HG02759 (cell line): ENCODE measurements around the gene FGF14.

ENCODE experiments used
- ATAC-seq: cut with Tn5 transposase; IDR thresholded peaks from one replicate; pipeline ENCODE4 v1.9.1; 2021; ENCODE audit warnings: mild to moderate bottlenecking, moderate library complexity; ENCODE audit not compliant: unreplicated experiment

FGF14 gene

DNA sequence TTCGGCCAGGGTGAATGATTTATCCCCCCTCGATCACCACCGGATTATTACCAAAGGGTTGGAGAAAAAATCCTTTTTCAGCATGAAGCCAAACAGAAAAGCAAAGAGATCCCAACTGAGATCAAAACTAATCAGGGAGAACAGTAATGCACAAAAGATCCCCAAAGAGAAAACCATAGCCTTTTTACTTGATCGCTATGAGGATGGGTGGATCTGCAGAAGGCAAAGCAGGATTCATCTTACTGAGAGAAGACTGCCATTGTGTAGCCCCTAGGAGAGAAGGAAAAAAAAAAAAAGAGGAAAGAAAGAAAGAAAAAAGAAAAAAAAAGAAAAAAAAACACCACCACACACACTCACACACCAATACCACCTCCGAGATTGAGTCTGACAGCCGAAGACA, at the start of gene FGF14:
TSS of gene FGF14 (minus strand) at position 283 of the 400 bp plus-strand sequence.
- no peak for ATAC-seq

DNA sequence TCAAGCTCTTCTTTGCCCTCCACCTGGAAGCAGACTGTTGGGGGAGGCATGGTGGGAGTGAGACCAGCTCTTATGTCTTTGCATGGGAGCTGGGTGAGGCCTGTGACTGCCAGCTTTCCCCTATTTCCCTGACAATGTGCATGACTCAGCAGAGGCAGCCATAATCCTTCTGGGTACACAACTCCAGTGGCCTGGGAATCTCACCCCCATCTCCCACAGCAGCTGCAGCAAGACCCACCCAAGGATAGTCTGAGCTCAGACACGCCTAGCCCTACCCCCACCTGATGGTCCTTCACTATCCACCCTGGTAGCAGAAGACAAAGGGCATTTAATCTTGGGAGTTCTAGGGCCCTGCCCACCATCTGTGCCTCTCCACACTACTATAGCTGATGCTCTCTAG, 41.4 kb upstream of the FGF14 start:
- ATAC-seq, result no peak

DNA sequence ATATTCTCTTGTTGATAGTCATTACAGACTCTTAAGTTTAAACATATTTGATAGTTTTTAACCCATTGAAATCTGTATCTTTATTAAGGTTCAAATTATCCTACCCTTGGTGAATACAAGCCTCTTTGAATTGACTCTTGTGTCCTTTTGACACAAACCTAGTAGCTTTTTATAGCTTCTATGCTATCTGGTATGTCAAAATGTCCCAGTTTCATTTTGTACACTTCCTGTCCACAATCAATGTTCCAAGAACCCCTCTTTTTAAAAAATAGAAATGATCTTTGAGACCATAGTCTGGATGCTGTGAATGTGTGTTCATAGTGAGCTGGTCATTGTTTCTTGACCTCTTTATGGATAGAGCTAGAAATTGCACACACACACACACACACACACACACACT, 39.2 kb upstream of the FGF14 start:
- peak; percentile 40 for ATAC-seq

DNA sequence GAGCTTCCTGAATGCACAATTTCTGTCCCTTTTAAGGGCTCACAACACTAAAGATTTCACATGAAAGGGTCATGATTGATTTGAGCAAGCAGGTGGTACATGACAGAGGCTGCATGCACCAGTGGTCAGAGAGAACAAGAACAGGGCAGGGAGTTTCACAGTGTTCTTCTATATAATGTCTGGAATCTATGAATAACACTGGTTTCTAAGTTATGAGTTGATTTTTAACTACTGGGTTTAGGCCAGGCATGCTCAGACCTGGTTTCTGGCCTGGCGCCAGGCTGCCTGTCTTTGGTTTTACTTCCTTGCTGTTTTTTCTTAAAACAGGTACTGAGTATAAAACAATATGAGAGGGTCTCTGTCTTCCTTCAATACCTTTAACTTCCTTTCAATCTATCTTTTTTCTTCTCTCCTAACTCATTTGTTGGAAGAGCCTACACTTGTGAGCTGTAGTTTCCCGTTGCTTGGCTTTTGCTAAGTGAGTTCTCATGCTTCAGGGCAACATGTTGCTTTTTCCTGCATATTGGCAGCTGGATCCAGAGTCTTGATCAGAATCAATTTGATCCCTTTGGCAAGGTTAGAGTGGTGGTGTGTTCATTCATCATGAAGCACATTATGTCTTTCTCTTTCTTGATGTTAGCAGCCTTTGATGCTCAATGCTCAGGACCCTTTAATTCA, 38.5 kb upstream of the FGF14 start:
- ATAC-seq, result peak; percentile 62

DNA sequence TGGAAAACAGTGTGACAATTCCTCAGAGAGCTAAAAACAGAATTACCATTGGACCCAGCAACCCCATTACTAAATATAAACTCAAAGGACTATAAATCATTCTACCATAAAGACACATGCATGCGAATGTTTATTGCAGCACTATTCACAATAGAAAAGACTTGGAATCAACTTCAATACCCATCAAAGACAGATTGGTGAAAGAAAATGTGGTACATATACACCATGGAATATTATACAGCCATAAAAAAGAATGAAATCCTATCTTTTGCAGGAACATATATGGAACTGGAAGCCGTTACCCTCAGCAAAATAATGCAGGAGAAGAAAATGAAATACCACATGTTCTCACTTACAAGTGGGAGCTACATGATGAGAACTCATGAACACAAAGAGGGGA, 20.8 kb upstream of the FGF14 start:
- no peak for ATAC-seq

DNA sequence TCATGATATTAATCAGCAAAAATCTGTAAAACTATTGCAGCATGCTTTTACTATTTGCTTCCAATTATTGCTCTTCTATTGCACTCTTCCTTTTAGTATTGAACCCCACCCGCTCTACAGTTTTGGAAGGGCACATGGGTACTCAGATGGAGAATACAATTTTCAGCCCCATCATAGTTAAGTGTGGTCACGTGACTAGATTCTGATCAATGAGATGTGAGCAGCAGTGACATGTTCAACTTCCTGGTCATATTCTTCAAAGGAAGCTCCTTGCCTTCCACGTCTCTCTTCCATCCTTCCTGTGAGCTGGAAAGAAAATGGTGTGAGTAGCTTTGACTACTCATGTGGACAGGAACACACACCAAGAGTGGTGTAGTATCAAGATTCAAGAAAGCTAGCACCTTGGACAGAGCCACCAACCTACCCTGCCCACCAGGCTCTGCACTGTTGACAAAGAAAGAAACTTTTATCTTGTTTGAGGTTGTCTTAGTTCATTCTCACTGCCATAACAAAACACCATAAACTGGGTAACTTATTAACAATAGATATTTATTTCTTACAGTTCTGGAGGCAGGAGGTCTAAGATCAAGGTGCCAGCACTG, 3.8 kb upstream of the FGF14 start:
- no peak for ATAC-seq

DNA sequence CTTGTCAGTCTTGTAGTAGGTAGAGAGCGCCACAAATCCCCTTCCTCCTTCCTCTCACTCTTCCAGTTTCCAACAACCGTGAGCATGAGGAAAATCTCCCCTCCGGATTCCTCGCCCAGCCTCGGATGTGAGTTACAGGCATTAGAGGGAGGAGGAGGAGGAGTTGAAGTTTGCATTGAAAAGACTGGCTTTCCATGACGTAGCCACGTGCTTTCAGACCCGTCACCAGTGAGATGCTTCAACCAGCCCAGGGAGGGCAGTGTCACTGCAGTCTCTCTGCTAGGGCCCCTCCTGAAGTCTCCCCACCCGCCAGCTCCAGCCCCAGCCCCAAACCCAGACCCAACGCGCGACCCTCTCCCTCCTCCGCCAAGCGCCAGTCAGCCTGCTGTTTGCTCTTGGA, 442 bp upstream of the FGF14 start:
- ATAC-seq, result peak; percentile 65

DNA sequence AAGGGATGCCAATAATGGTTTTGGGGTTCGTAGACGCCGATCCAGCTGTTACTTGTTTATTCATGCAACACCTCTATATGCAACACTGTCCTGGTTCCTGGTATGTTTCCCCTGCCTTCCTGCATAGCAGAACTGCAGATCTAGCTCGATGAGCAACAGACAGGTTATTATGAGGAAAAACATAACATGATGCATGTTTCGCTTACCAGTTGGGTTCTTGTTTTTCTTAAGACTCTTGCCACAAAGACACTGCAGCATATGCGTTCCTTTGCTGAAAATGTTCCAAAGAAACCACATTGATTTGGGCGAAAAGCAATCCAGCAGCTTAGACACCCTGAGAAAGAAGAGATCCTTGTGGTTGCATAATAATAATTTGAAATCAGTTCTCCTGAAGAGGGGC, 583 bp downstream of the FGF14 start:
- no peak for ATAC-seq

DNA sequence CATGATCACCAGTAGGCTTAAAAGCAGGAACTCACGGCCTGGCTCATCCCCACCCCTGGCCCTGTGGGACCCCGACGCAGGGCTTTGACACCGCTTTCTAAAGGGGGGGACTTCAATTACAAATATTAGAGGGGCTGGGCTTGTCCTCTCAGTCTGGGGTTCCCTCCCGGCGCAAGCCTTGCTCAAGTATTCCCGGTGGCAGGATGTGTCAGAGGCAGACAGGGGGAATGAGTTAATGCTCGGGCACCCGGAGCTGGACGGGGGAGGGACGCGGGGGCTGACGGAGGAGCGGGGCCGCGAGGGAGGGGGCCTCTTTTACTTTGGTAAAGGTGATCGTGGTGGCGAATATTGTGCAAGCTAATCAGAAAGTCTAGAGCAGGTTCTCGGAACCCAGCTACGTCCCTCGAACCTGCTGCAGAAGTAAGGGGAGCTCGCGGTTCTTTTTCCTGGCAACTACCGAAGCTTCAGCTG, 1.1 kb downstream of the FGF14 start:
- ATAC-seq, result peak; percentile 1

DNA sequence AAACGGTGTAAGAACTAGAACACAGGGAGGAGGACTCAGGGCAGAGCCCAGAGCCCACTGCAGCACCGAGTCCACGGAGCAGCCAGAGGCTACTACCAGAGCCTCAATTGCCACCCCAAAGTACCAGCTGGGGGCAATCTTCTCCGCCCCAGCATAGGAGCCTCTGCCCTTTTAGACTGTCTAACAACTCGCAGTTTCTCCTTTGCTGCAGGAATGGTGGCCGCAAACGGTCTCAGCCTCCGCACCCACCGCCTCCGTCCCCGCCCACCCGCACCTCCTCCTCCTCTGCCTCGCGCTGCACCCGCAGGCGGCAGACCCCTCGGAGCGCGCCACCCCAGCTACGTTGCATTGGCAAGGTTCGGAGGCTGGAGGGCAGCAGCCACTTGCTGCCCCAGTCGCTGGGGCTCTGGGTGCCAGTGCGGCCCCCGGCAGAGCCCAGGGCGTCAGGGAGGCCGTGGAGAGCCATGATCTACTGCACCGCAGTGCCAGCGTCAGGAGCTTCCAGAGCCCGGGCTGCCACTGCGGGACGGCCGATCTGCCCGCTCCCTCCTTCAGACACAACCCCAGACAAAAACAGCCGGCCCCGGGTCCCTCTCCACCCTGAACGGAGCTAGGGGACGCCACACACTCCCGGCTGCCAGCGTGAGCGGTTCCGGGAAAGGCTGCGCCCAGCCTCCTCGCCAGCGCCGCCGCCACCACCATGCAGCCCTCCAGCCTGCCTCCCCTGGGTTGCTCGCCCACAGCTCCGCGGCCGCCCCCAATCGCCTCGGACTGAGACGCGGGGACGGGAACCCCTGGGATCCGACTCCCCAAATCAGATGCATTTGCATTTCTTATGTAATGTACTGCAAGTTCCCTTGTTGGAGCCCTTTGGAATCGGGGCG, 1.8 kb downstream of the FGF14 start:
- ATAC-seq, result peak; percentile 52

DNA sequence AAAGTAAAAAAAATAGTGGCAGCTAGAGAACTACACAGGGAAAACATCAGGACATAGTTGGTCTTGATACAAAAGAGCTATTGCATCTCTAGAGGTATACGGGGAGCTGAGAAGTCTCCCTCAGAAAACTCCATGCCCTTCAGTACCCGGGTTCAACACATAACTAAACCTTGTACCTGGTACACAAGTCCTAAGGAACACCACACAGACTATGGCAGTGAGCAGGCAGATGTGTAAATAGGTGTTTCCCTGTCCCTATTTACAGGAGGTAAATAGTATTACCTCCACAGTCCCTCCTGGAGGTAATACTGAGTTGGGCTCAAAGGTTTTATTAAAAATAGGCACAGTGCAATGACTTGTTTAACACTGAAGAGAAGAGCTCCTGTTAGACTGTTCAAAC, 5.9 kb downstream of the FGF14 start:
- no peak for ATAC-seq

DNA sequence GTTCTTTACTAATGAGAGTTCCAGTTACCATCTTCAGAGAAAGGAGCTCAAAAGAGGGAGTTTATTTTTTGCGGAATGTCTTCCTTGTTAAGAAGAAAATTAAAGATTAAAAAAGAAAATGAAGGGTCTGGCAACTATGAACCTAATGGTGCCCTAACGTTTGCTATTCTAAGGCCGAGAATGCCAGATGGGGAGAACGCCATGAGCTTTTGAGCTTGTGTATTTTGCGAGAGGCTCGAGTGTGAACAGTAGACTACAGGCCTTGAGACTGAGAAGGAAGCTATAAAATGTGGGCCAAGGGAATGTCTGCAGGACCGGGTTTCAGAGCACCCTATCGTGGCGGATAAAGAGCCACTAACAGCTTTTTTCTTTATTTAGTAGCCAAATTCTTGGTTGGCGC, 6.7 kb downstream of the FGF14 start:
- no peak for ATAC-seq

DNA sequence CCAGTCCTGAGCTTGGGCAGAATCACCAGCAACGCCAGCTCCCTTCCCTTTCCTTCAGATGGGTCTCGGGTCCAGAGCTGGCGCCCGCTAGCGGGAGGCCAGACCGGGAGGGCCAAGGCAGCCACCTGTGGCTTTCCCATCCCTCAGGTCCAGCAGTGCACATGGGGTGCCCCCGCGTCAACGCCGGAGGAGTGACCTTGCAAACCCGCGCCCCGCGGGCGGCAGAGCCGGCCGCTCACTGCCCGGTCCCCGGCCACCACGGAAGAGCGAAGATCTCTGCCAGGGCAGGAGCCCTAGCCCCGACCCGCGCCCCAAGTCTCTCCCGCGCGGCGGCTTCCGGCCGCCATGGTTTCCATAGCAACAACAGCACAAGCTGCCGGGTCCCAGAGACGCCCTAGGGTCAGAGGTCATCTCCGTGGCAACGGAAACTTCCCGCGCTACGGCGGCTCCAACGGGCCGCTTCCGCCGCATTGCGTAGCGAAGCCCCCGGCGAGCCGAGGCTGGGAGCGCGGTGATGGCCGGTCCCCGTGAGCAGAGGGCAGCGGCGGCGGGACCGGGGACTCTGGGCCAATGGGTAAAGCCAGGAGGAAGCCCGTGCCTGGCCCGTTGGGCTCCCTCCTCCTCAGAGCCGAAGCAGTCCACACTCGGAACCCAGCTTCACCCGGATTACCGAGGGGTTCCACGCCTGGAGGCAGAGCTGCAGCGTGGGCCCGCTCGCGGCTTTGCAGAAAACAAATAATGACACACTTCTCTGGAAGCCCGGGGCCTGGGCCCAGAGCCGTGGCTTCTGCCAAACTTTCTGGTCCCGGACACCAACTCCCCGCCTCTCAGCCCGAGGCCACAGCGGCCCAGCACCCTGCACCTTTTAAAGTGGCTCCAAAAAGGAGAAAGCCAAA, 7.4 kb downstream of the FGF14 start:
- peak; percentile 95 for ATAC-seq

DNA sequence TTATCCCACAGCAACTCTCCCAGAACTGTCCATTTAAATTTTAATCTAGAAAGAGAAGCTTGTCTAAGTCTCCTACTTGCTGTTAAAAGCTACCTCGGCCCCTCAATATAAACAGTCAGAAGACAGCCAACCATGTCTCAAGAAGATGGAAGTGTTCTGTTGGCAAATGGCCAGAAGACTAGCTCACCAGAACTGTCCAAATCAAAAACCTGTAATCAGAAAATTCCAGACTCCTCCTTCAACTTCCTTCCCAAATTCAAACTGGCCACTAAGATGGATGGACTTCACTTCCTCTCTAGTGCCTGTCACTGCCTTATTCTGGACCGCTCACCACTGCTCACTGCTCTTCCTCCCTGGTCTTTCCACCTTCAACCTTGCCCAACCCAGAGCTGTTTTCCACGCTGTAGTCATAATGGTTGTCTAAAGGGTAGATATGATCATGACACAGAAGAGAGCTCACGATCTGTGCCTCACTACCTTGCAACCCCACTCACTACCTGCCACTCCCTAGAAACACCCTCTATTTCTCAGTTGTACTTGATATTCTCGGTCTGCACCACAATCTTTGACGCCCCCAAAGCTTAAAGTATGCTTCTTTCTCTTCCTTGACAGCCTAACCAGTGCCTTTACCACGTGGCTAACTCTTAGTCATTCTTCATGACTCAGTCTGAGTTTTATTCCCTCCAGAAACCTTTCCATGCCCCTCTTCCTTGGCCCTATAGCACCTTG, 9.2 kb downstream of the FGF14 start:
- no peak for ATAC-seq

DNA sequence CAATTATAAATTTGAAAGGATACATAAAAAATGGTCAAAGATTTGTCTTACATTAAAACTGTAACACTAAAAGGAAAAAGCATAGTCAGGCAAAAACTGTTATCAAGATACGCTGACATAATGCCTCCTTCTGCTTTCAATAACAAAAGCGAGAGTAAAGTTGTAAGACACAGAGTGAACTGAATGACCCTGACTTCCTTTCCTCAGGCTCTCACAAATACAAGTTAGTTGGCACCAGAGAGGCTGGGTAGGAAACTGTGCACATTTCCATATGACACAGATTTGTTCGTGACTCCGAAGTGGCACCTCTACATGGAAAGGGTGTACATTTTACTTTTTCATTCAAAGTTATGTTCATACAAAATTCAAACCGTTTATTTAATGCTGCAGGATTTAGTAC, 15.4 kb downstream of the FGF14 start:
- ATAC-seq, result no peak

DNA sequence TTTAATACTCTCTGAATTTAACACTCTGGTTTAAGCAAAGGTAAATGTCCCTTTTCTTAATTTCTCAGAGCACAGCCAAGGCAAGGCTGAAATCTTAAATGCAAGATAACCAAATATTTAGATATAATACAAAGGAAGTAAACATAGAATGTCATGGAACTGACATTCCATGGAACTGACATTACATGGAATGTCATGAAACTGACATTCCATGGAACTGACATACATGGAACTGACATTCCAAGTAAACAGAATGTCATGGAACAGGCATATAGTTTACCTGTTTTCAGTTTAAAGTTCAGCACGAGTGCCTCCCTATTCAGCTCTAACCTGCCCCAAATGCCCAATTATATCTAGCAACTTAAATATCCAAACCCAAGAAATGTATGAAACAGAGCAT, 21.8 kb downstream of the FGF14 start:
- ATAC-seq, result no peak

DNA sequence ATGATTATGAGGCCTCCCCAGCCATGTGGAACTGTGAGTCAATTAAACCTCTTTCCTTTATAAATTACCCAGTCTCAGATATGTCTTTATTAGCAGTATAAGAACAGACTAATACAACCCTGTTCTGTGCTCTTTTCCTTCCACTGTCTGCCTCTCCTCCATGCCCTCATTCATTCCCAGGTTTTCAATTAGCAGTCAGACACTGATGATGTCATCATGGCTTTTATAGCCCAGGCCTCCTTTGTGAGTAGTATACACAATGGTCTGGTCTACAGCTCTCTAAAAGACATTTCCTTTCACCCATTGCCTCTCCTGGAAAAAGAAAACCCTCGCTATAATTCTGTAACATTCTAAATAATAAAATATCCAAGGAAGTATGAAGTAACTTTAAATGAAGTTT, 25.5 kb downstream of the FGF14 start:
- ATAC-seq, result no peak

DNA sequence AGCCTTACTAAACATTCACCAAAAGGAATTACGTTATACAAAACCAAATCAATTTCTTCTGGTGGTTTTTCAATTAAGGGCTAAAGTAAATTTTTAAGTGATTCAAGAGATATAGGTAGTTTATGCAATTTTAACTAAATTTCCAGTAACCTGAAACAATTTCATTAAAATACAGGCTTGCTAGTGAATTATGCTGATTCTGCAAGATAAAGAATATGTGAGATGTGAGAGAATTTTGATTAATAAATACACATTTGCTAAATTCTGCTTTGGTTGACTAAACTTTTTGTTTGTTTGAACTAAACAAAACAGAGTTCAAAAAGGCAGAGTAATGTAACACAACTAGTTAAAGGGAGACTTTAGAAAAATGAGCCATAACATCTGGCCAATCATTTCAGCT, 27.1 kb downstream of the FGF14 start:
- no peak for ATAC-seq

DNA sequence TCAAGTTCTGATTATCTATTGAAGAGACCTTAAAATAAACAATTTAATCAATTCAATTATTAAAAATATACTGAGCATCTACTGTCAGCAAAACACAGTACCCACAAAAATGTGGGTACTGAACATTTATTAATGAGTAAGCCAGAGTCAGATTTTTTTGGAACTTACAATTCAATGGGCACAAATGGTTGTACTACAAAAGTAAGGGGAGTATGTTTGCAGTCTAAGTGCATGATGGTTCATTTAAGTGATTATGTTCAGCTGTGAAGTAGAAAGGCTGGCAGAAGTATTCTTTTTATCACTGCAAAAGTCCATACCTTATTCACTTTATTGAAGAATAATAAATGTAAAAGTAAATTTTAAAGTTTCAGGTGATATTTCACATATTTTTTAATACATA, 27.6 kb downstream of the FGF14 start:
- ATAC-seq, result no peak

DNA sequence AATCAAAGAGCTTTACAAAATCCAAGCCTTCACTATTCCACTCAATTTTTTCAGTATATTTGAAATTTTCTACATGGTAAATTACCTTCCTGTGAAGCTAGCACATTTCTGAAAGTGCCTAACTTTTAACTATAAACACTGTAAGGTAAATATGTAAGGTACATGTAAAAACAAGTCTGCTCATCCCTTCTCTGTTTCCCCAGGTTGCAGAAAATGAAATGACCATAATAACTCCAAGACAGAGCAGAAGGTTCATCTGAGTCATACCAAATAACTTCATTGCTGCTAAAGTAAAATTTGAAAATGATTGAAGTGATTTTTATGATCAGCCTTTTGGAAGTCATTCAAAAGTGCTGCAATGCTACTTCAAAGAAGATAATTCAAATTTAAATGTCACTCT, 28.6 kb downstream of the FGF14 start:
- no peak for ATAC-seq
